H1 (cell line): Measurements from ENCODE around the gene TDRD9.

Experiments used
- BACH1 ChIP-seq: IDR thresholded peaks from 2 replicates; pipeline ENCODE4 v1.6.1; 2012; ENCODE audit warnings: low read length, improper control_type of control experiment
- CEBPB ChIP-seq: IDR thresholded peaks from 2 replicates; pipeline ENCODE4 v1.6.1; 2012; ENCODE audit warnings: low read depth, low read length
- CREB1 ChIP-seq: IDR thresholded peaks from 2 replicates; pipeline ENCODE4 v1.6.1; 2012; ENCODE audit warnings: inconsistent platforms
- CTCF ChIP-seq, 3 experiments: IDR thresholded peaks; 1 replicate in 2 of 3; 2 replicates in 1 of 3; pipeline versions ENCODE4 v1.5.1 to v1.6.1; 2011; ENCODE audit warnings: low read length in 3 of 3, mild to moderate bottlenecking in 3 of 3, inconsistent platforms in 2 of 3, low read depth in 1 of 3, moderate library complexity in 1 of 3; ENCODE audit not compliant: insufficient read depth in 1 of 3; ENCODE audit errors: control extremely low read depth in 1 of 3
- EP300 ChIP-seq, 2 experiments: IDR thresholded peaks; 1 replicate in 1 of 2; 2 replicates in 1 of 2; pipeline ENCODE4 v1.6.1; 2011 to 2012; ENCODE audit warnings: low read depth in 2 of 2, low read length in 2 of 2, mild to moderate bottlenecking in 2 of 2, borderline replicate concordance in 1 of 2, inconsistent platforms in 1 of 2, moderate library complexity in 1 of 2
- HDAC2 ChIP-seq, 2 experiments: fragments of 300-600 bp in 1 of 2; sonication (generic) in 1 of 2; IDR thresholded peaks; 2 replicates each; pipeline ENCODE4 v1.6.1; 2011 to 2012; ENCODE audit warnings: low read depth in 2 of 2, low read length in 2 of 2, mild to moderate bottlenecking in 2 of 2, moderate library complexity in 2 of 2, borderline replicate concordance in 1 of 2, inconsistent platforms in 1 of 2
- PHF8 ChIP-seq: fragments of 200-600 bp; sonication (generic); conservative IDR thresholded peaks from 2 replicates; pipeline ENCODE4 v1.7.1; 2012; ENCODE audit warnings: low read depth, mild to moderate bottlenecking, inconsistent platforms, low read length, moderate library complexity
- POLR2A ChIP-seq, 2 experiments: IDR thresholded peaks; 1 replicate in 1 of 2; 2 replicates in 1 of 2; pipeline ENCODE4 v1.6.1; 2011; ENCODE audit warnings: low read depth in 2 of 2, low read length in 2 of 2, mild to moderate bottlenecking in 2 of 2; ENCODE audit errors: control extremely low read depth in 1 of 2
- RBBP5 ChIP-seq: IDR thresholded peaks from 2 replicates; pipeline ENCODE4 v1.7.1; 2012; ENCODE audit warnings: low read depth, mild to moderate bottlenecking, inconsistent platforms, low read length, moderate library complexity, borderline replicate concordance
- SIN3A ChIP-seq, 2 experiments: IDR thresholded peaks in 1 of 2; conservative IDR thresholded peaks in 1 of 2; 2 replicates each; pipeline ENCODE4 v1.6.1; 2011 to 2012; ENCODE audit warnings: low read length in 2 of 2, improper control_type of control experiment in 1 of 2, low read depth in 1 of 2, mild to moderate bottlenecking in 1 of 2
- SIX5 ChIP-seq: IDR thresholded peaks from 2 replicates; pipeline ENCODE4 v1.6.1; 2011; ENCODE audit warnings: mild to moderate bottlenecking, low read depth, low read length
- SP1 ChIP-seq: IDR thresholded peaks from 2 replicates; pipeline ENCODE4 v1.6.1; 2011; ENCODE audit warnings: low read depth, low read length
- SUZ12 ChIP-seq: fragments of 200-600 bp; sonication (generic); IDR thresholded peaks from 2 replicates; pipeline ENCODE4 v1.6.1; 2012; ENCODE audit warnings: mild to moderate bottlenecking, inconsistent platforms, low read length, moderate library complexity, mixed read lengths

GRCh38 chr14:104044016-104044415 lies 115.8 kb downstream of the TDRD9 start:
- TF ChIP-seq CTCF (IDR thresholded peaks at IDR 0.05; ENCODE audit: control extremely low read depth in 1 of 3, insufficient read depth in 1 of 3, low read depth in 1 of 3, low read length in 3 of 3) (no peak), SP1 (no peak), PHF8 (no peak), SIN3A (conservative IDR thresholded peaks at IDR 0.05 in 1 of 2, IDR thresholded peaks at IDR 0.05 in 1 of 2; ENCODE audit: low read depth in 1 of 2, low read length in 2 of 2) (no peak), CEBPB (no peak), EP300 (IDR thresholded peaks at IDR 0.05; ENCODE audit: borderline replicate concordance in 1 of 2, low read depth in 2 of 2, low read length in 2 of 2) (no peak), POLR2A (IDR thresholded peaks at IDR 0.05; ENCODE audit: control extremely low read depth in 1 of 2, low read depth in 2 of 2, low read length in 2 of 2) (no peak), BACH1 (no peak), SUZ12 (no peak), SIX5 (no peak), CREB1 (no peak), RBBP5 (no peak), HDAC2 (IDR thresholded peaks at IDR 0.05; ENCODE audit: borderline replicate concordance in 1 of 2, low read depth in 2 of 2, low read length in 2 of 2) (no peak)
